OCI-LY7 (cell line): ENCODE data around the gene SBF1. TPM values are rescaled to one million over a fixed set of nuclear protein-coding genes. Genes with fewer than 3 reads are reported as not detected.
A peak's percentile ranks its signal among the peaks of the same experiment; 100 is the strongest.

Source experiments
- BruUV-seq: library from RNA; stranded (reverse); fragments of 400-500 nt; replicated peaks from 2 replicates; lab custom pipeline; 2021; lab: Mats Ljungman, UMichigan
- CTCF ChIA-PET: fragments of 300-600 bp; sonication (Branson Sonifier 250); formaldehyde crosslinking; loops from one replicate; lab custom pipeline; 2022; ENCODE audit warnings: antibody characterized with exemption; ENCODE audit not compliant: unreplicated experiment; lab: Charles Lee
- POLR2A ChIA-PET: fragments of 300-600 bp; sonication (Branson Sonifier 250); formaldehyde crosslinking; loops from one replicate; lab custom pipeline; 2022; ENCODE audit warnings: antibody characterized with exemption; lab: Charles Lee
- DNase-seq: peaks from one replicate; pipeline ENCODE4 v3.0.0-alpha.2; 2015; ENCODE audit warnings: low spot score
- H2AFZ ChIP-seq: fragments of 200-600 bp; sonication (generic), shearing (Covaris generic); 2 replicates; pipeline ENCODE4 v1.6.1; 2014; ENCODE audit warnings: mild to moderate bottlenecking, antibody characterized with exemption, low read length, moderate library complexity
- H3K27ac ChIP-seq: fragments of 200-600 bp; sonication (generic); 2 replicates; pipeline ENCODE4 v1.5.1; 2014; ENCODE audit warnings: mixed run types, low read depth, mild to moderate bottlenecking, moderate library complexity, low read length, inconsistent platforms; ENCODE audit not compliant: poor library complexity, severe bottlenecking
- H3K36me3 ChIP-seq: fragments of 200-600 bp; sonication (generic); 2 replicates; pipeline ENCODE4 v1.6.1; 2014; ENCODE audit warnings: mild to moderate bottlenecking, antibody characterized with exemption, low read length, moderate library complexity, mixed read lengths; ENCODE audit not compliant: insufficient read depth
- H3K4me1 ChIP-seq: fragments of 200-600 bp; sonication (generic); 2 replicates; pipeline ENCODE4 v1.5.1; 2014; ENCODE audit warnings: mild to moderate bottlenecking, low read length; ENCODE audit not compliant: insufficient read depth, poor library complexity, severe bottlenecking
- H3K4me2 ChIP-seq: fragments of 200-600 bp; sonication (generic); 2 replicates; pipeline ENCODE4 v1.6.1; 2014; ENCODE audit warnings: mild to moderate bottlenecking, low read length
- H3K4me3 ChIP-seq: fragments of 200-600 bp; sonication (generic); 2 replicates; pipeline ENCODE4 v1.5.1; 2014; ENCODE audit warnings: mild to moderate bottlenecking, low read depth, low read length; ENCODE audit not compliant: poor library complexity, severe bottlenecking
- H3K79me2 ChIP-seq: fragments of 200-600 bp; sonication (generic); 2 replicates; pipeline ENCODE4 v1.6.1; 2016; ENCODE audit warnings: low read depth, mild to moderate bottlenecking, low read length, moderate library complexity, mixed read lengths; ENCODE audit not compliant: insufficient read depth
- H3K9me2 ChIP-seq: fragments of 200-600 bp; sonication (generic); 2 replicates; pipeline ENCODE4 v1.6.1; 2016; ENCODE audit warnings: mild to moderate bottlenecking, low read length, mixed read lengths; ENCODE audit not compliant: insufficient read depth
- H3K9me3 ChIP-seq: fragments of 200-600 bp; sonication (generic); 2 replicates; pipeline ENCODE4 v1.6.1; 2014; ENCODE audit warnings: mild to moderate bottlenecking, mixed run types, low read length, mixed read lengths
- H4K20me1 ChIP-seq: fragments of 200-600 bp; sonication (generic); 2 replicates; pipeline ENCODE4 v1.6.1; 2014; ENCODE audit warnings: mild to moderate bottlenecking, antibody characterized with exemption, low read length, moderate library complexity, mixed read lengths; ENCODE audit not compliant: insufficient read depth
- CTCF ChIP-seq: fragments of 200-600 bp; sonication (generic); conservative IDR thresholded peaks from 2 replicates; pipeline ENCODE4 v1.5.1; 2014; ENCODE audit warnings: mild to moderate bottlenecking, antibody characterized with exemption, low read length, moderate library complexity, mixed read lengths
- EZH2phosphoT487 ChIP-seq: fragments of 200-600 bp; sonication (generic); IDR thresholded peaks from 2 replicates; pipeline ENCODE4 v1.6.1; 2018; ENCODE audit warnings: low read depth, borderline replicate concordance, mild to moderate bottlenecking, mixed run types, antibody characterized with exemption, low read length, moderate library complexity, mixed read lengths
- intact Hi-C: fragments of 100-400 bp; cut with micrococcal nuclease; formaldehyde crosslinking; loops from one replicate; pipeline ENCODE4 v1.10.0; 2022; ENCODE audit not compliant: unreplicated experiment
- total RNA-seq, 2 experiments: library from RNA; depleted of rRNA in 1 of 2; stranded (reverse); fragments of >200 nt in 1 of 2; shearing (Covaris generic) in 1 of 2; gene quantifications; 2 replicates each; pipeline ENCODE4 v1.2.3, GENCODE V29; 2014 to 2022

SBF1 gene
- total RNA-seq, 2 experiments from 2014 or later, result 177 to 181 TPM

- ChIA-PET CTCF (interaction anchor here (0.6 to 2.3 kb wide), 6 partner anchors 17 to 248 kb away, joined by 3 to 9 read pairs (median 4); partner anchors contain the start of gene SCO2), POLR2A (interaction anchor here (0.6 to 3.7 kb wide), 10 partner anchors 14 to 322 kb away, joined by 3 to 33 read pairs (median 4); partner anchors contain the start of gene SCO2)
- DNase-seq, result peak; percentile 99
- H3K79me2 ChIP-seq, result peaks cover 53% of the 10 kb centered on the region
- H3K4me2 ChIP-seq, result peak within 1 kb of the TSS; percentile 97
- peak within 1 kb of the TSS; percentile 100 for H3K4me3 ChIP-seq
- peak within 1 kb of the TSS; percentile 84 for H2AFZ ChIP-seq
- TF ChIP-seq CTCF, result no peak
- no peak for TF ChIP-seq EZH2phosphoT487
- peak within 1 kb of the TSS; percentile 59 for H3K27ac ChIP-seq
- H3K4me1 ChIP-seq, result peaks cover 27% of the 10 kb centered on the region
- BruUV-seq, result no TSS peak
- intact Hi-C loops, result loop anchor here (1.0 to 10.0 kb wide), 5 partner anchors 17 to 263 kb away; partner anchors contain the start of genes CHKB, MAPK11, SBF1 and SCO2
- H3K9me2 ChIP-seq, result no peaks in the 10 kb centered on the region
- H3K36me3 ChIP-seq, result peaks cover 38% of the 10 kb centered on the region
- H4K20me1 ChIP-seq, result peaks cover 4% of the 10 kb centered on the region; the same call in 1 of the 2 replicates
- no peaks in the 10 kb centered on the region for H3K9me3 ChIP-seq
These were observed 33.4 kb upstream of the SBF1 start, which contains the start of gene NCAPH2 for GRCh38 chr22:50507991-50508884. TSS of gene NCAPH2 (plus strand) at chr22:50508224. CDS start at chr22:50508338, 114 bp downstream.

- ChIA-PET CTCF (interaction anchor here (0.6 to 2.3 kb wide), 4 partner anchors 18 to 247 kb away, joined by 3 to 9 read pairs (median 6); partner anchors contain the start of gene SCO2), POLR2A (interaction anchor here (0.6 to 3.7 kb wide), 8 partner anchors 14 to 321 kb away, joined by 3 to 33 read pairs (median 4); partner anchors contain the start of gene SCO2)
- Histone ChIP-seq H3K36me3 (peaks cover 34% of the 10 kb centered on the region), H3K79me2 (peaks cover 45% of the 10 kb centered on the region), H3K4me1 (peaks cover 27% of the 10 kb centered on the region), H4K20me1 (peaks cover 4% of the 10 kb centered on the region; the same call in 1 of the 2 replicates), H3K9me3 (no peaks in the 10 kb centered on the region), H3K4me3 (peak within 1 kb of the TSS; percentile 100), H2AFZ (peak within 1 kb of the TSS; percentile 84), H3K9me2 (no peaks in the 10 kb centered on the region), H3K4me2 (peak within 1 kb of the TSS; percentile 97), H3K27ac (peak within 1 kb of the TSS; percentile 59)
- peak; percentile 90 for DNase-seq
- intact Hi-C loops, result loop anchor here (2.0 to 10.0 kb wide), 3 partner anchors 33 to 263 kb away; partner anchors contain the start of genes MAPK11, SBF1 and TUBGCP6
- TF ChIP-seq CTCF (no peak), EZH2phosphoT487 (no peak)
- no TSS peak for BruUV-seq
These were observed 32.7 kb upstream of the SBF1 start, which contains the start of gene LMF2 for GRCh38 chr22:50507421-50507990. TSS of gene LMF2 (minus strand) at chr22:50507702. CDS start at chr22:50507675, 27 bp downstream.
